ENCODE results near the gene ZNF862. TPM values are rescaled to one million over a fixed set of nuclear protein-coding genes. Genes with fewer than 3 reads are reported as not detected.
A peak's percentile ranks its signal among the peaks of the same experiment; 100 is the strongest.

The ZNF862 gene
- total RNA-seq, 1 donor from 2014 or later, result 15.9 TPM

DNA sequence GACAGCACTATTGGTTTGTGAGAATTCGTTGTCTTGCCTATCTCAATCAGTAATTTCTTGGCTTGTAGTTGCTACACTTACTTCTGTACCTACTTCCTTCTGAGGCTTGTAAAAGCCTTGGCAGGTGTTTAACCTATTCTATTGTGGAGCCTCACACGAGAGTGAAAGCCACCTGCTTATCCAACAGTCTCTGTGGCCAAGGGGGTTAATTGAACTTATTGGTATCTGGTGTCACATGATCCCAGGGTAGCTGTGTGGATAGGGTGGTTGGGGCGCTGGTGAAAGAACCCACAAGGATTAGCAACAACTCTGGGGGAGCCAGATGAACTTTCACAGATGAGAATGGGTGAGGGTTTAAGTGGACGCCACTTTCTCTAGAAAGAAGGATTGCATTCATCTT lies 21.7 kb downstream of the ZNF862 start:
- Mint-ChIP-seq H3K4me1 (ENCODE audit: low read depth) (peaks cover 16% of the 10 kb centered on the region), H3K4me3 (ENCODE audit: unreplicated experiment) (no peak overlapping the region), H3K36me3 (ENCODE audit: low read depth) (peaks cover 6% of the 10 kb centered on the region), H3K27ac (ENCODE audit: unreplicated experiment) (no peak overlapping the region), H3K9me3 (ENCODE audit: low read depth) (no peaks in the 10 kb centered on the region), H3K27me3 (ENCODE audit: low read depth) (no peaks in the 10 kb centered on the region)
- no peak for TF ChIP-seq CTCF (IDR thresholded peaks at IDR 0.05)
- DNase-seq (ENCODE audit: low spot score), result no peak

GRCh38 chr7:149860821-149861727 lies 22.9 kb downstream of the ZNF862 start:
- no peaks in the 10 kb centered on the region for H3K9me3 Mint-ChIP-seq (ENCODE audit: low read depth)
- H3K36me3 Mint-ChIP-seq (ENCODE audit: low read depth), result peaks cover 6% of the 10 kb centered on the region
- TF ChIP-seq CTCF (IDR thresholded peaks at IDR 0.05), result peak; percentile 38
- no peak for DNase-seq (ENCODE audit: low spot score)
- H3K27ac Mint-ChIP-seq (ENCODE audit: unreplicated experiment), result no peak overlapping the region
- peaks cover 4% of the 10 kb centered on the region for H3K4me1 Mint-ChIP-seq (ENCODE audit: low read depth)
- no peak overlapping the region for H3K4me3 Mint-ChIP-seq (ENCODE audit: unreplicated experiment)
- no peaks in the 10 kb centered on the region for H3K27me3 Mint-ChIP-seq (ENCODE audit: low read depth)

- H3K4me1 Mint-ChIP-seq (ENCODE audit: low read depth), result no peaks in the 10 kb centered on the region
- H3K27me3 Mint-ChIP-seq (ENCODE audit: low read depth), result no peaks in the 10 kb centered on the region
- no peak overlapping the region for H3K4me3 Mint-ChIP-seq (ENCODE audit: unreplicated experiment)
- DNase-seq (ENCODE audit: low spot score), result no peak
- H3K36me3 Mint-ChIP-seq (ENCODE audit: low read depth), result peaks cover 6% of the 10 kb centered on the region
- no peak overlapping the region for H3K27ac Mint-ChIP-seq (ENCODE audit: unreplicated experiment)
- H3K9me3 Mint-ChIP-seq (ENCODE audit: low read depth), result no peaks in the 10 kb centered on the region
- TF ChIP-seq CTCF (IDR thresholded peaks at IDR 0.05), result peak; percentile 2
Measured at GRCh38 chr7:149861728-149862045, 23.5 kb downstream of the ZNF862 start.

GRCh38 chr7:149862156-149862555 lies 24.0 kb downstream of the ZNF862 start:
- no peak overlapping the region for H3K4me3 Mint-ChIP-seq (ENCODE audit: unreplicated experiment)
- TF ChIP-seq CTCF (IDR thresholded peaks at IDR 0.05), result no peak
- H3K4me1 Mint-ChIP-seq (ENCODE audit: low read depth), result no peaks in the 10 kb centered on the region
- peaks cover 6% of the 10 kb centered on the region for H3K36me3 Mint-ChIP-seq (ENCODE audit: low read depth)
- H3K27me3 Mint-ChIP-seq (ENCODE audit: low read depth), result no peaks in the 10 kb centered on the region
- H3K9me3 Mint-ChIP-seq (ENCODE audit: low read depth), result no peaks in the 10 kb centered on the region
- no peak overlapping the region for H3K27ac Mint-ChIP-seq (ENCODE audit: unreplicated experiment)
- no peak for DNase-seq (ENCODE audit: low spot score)

DNA sequence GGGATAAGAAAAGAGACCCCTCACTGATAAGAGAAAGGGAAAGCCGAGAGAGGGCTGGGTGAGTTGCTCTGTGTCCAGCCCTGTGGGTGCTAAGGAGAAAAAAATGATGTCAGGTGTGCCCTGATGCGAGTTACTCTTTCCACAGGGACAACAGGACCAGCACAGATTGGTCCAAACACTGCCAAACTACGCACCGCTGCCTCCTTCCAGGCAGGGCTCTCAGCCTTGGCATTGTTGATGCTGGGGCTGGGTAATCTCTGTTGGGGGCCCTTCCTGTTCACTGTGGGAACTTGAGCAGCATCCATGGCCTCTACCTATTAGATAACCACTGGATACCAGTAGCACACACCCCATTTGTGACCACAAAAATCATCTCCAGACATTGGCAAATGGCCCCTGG lies 25.3 kb downstream of the ZNF862 start:
- Mint-ChIP-seq H3K9me3 (ENCODE audit: low read depth) (no peaks in the 10 kb centered on the region), H3K27ac (ENCODE audit: unreplicated experiment) (no peak overlapping the region), H3K36me3 (ENCODE audit: low read depth) (peaks cover 6% of the 10 kb centered on the region), H3K4me1 (ENCODE audit: low read depth) (no peaks in the 10 kb centered on the region), H3K27me3 (ENCODE audit: low read depth) (no peaks in the 10 kb centered on the region), H3K4me3 (ENCODE audit: unreplicated experiment) (no peak overlapping the region)
- no peak for DNase-seq (ENCODE audit: low spot score)
- no peak for TF ChIP-seq CTCF (IDR thresholded peaks at IDR 0.05)
